ENCODE results near the gene LMAN2.

LMAN2 gene

DNA sequence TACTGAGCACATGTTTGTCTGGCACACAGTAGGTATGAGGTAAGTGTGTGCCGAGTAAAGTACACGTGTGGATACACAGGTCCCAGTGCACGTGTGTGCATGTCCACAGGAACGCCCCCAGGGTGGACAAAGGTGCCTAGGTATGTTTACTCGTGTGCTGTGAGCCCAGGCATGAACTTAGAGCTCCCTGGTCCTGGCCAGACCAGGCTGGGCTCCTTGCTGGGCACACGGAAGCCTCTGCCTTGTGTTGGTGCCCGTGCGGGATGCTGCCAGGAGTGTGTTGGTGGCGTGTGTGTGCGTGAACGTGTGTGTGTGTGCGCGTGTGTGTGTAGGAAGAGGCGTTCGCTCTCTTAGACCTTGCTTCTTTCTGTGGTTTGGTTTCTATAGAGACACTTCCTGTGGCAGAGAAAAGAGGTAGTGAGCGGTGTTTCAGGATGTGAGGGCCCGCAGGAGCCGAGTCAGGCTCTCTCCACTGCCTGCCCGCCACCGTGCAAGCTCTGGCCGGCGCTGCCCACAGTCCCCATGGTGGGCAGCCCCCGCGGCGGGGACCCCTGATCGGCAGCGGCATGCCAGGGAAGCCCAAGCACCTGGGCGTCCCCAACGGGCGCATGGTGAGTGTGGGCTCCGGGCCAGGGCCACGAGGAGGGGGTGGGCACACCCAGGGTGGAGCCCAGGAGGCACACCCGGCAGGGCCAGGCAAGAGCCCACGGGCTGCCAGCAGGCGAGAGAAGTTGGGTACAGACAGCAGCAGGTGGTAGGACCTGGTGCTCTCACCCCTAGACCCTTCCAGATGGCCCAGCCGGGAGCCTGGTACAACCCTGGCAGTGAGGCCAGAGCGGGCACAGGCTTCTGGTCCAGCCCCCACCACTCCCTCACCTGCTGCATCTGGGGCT is 6.2 kb upstream of the LMAN2 start, which contains the start of gene RGS14:
Gene RGS14 (plus strand): TSS at position 466 of the 893 bp plus-strand sequence. CDS start 101 bp downstream, at position 567.
- no peak for TF ChIP-seq EZH2 (IDR thresholded peaks at IDR 0.05; ENCODE audit: borderline replicate concordance, low read length)
- TF ChIP-seq, protein P1, sequence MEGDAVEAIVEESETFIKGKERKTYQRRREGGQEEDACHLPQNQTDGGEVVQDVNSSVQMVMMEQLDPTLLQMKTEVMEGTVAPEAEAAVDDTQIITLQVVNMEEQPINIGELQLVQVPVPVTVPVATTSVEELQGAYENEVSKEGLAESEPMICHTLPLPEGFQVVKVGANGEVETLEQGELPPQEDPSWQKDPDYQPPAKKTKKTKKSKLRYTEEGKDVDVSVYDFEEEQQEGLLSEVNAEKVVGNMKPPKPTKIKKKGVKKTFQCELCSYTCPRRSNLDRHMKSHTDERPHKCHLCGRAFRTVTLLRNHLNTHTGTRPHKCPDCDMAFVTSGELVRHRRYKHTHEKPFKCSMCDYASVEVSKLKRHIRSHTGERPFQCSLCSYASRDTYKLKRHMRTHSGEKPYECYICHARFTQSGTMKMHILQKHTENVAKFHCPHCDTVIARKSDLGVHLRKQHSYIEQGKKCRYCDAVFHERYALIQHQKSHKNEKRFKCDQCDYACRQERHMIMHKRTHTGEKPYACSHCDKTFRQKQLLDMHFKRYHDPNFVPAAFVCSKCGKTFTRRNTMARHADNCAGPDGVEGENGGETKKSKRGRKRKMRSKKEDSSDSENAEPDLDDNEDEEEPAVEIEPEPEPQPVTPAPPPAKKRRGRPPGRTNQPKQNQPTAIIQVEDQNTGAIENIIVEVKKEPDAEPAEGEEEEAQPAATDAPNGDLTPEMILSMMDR (IDR thresholded peaks at IDR 0.05; ENCODE audit: low read length): no peak
- peak within 1 kb of the TSS; percentile 72; the same call in 1 of the 2 replicates for H2AFZ ChIP-seq (ENCODE audit: low read length)

DNA sequence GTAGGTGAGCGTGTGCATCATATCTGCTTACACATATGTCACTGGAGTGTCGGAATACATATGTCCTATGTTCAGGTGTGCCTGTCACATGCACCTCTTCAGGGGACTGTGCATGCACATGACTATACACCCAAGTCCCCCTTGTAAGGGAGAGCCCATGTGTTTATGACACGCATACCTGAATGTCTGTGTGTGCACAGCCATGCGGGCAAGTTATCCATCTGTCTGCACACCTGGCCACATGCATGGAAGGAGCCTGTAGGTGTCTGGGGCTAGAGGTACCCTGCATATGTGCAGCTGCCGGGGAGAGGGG is 5.6 kb upstream of the LMAN2 start:
- no peaks in the 10 kb centered on the region for H3K27me3 ChIP-seq (ENCODE audit: insufficient read depth, low read length)
- peak overlapping the region; percentile 72; the same call in 1 of the 2 replicates for H2AFZ ChIP-seq (ENCODE audit: low read length)
- peak overlapping the region; percentile 84 for H3K27ac ChIP-seq (ENCODE audit: low read depth, low read length, poor library complexity, severe bottlenecking)
- no peaks in the 10 kb centered on the region for H3K79me2 ChIP-seq (ENCODE audit: insufficient read depth, low read length)
- H3K4me2 ChIP-seq (ENCODE audit: low read length): peak overlapping the region; percentile 81
- H3K9me2 ChIP-seq (ENCODE audit: low read depth, low read length): no peaks in the 10 kb centered on the region
- H3K4me1 ChIP-seq (ENCODE audit: insufficient read depth, low read length, severe bottlenecking): peaks cover 58% of the 10 kb centered on the region
- no peaks in the 10 kb centered on the region for H3K36me3 ChIP-seq (ENCODE audit: insufficient read depth, low read length)
- no peaks in the 10 kb centered on the region for H4K20me1 ChIP-seq (ENCODE audit: insufficient read depth, low read length)
- H3K4me3 ChIP-seq (ENCODE audit: low read depth, low read length, poor library complexity, severe bottlenecking): peak overlapping the region; percentile 70
- H3F3A ChIP-seq (ENCODE audit: insufficient read depth, low read length): no peaks in the 10 kb centered on the region
- peak overlapping the region; percentile 55; the same call in 1 of the 2 replicates for H3K9ac ChIP-seq (ENCODE audit: low read length)
- no peaks in the 10 kb centered on the region for H3K9me3 ChIP-seq (ENCODE audit: low read length)
- TF ChIP-seq, protein P1 (IDR thresholded peaks at IDR 0.05; ENCODE audit: low read length): no peak
- TF ChIP-seq EZH2 (IDR thresholded peaks at IDR 0.05; ENCODE audit: borderline replicate concordance, low read length): no peak

More for the DNA sequence above, 6.2 kb upstream of the LMAN2 start, which contains the start of gene RGS14:
- Histone ChIP-seq H3K27ac (ENCODE audit: low read depth, low read length, poor library complexity, severe bottlenecking) (peak within 1 kb of the TSS; percentile 84), H3K27me3 (ENCODE audit: insufficient read depth, low read length) (no peaks in the 10 kb centered on the region), H3K9me2 (ENCODE audit: low read depth, low read length) (no peaks in the 10 kb centered on the region), H3F3A (ENCODE audit: insufficient read depth, low read length) (no peaks in the 10 kb centered on the region), H3K9me3 (ENCODE audit: low read length) (no peaks in the 10 kb centered on the region), H4K20me1 (ENCODE audit: insufficient read depth, low read length) (no peaks in the 10 kb centered on the region), H3K79me2 (ENCODE audit: insufficient read depth, low read length) (no peaks in the 10 kb centered on the region), H3K9ac (ENCODE audit: low read length) (peak within 1 kb of the TSS; percentile 73), H3K36me3 (ENCODE audit: insufficient read depth, low read length) (no peaks in the 10 kb centered on the region), H3K4me3 (ENCODE audit: low read depth, low read length, poor library complexity, severe bottlenecking) (peak within 1 kb of the TSS; percentile 70), H3K4me2 (ENCODE audit: low read length) (peak within 1 kb of the TSS; percentile 81), H3K4me1 (ENCODE audit: insufficient read depth, low read length, severe bottlenecking) (peaks cover 60% of the 10 kb centered on the region)

DNA sequence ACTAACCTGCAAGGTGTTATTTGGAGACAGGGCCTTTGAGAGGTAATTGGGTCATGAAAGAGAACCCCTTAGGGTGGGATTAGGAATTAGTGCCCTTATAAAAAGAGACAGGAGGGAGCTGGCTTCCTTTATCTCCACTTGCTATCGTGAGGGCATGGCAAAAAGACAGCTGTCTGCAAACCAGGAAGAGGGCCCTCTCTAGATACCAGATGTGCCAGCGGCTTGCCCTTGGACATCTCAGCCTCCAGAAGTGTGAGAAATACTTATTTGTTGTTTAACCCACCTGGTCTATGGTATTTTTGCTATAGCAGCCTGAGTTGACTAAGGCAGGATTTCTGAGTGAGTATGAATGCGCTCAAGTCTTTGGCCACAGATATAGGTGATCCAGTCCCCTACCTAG is 5.3 kb upstream of the LMAN2 start:
- Histone ChIP-seq H3K9me3 (ENCODE audit: low read length) (no peaks in the 10 kb centered on the region), H4K20me1 (ENCODE audit: insufficient read depth, low read length) (no peaks in the 10 kb centered on the region), H3K9ac (ENCODE audit: low read length) (peak overlapping the region; percentile 55; the same call in 1 of the 2 replicates), H3F3A (ENCODE audit: insufficient read depth, low read length) (no peaks in the 10 kb centered on the region), H3K27ac (ENCODE audit: low read depth, low read length, poor library complexity, severe bottlenecking) (peak overlapping the region; percentile 84), H3K79me2 (ENCODE audit: insufficient read depth, low read length) (no peaks in the 10 kb centered on the region), H3K27me3 (ENCODE audit: insufficient read depth, low read length) (no peaks in the 10 kb centered on the region), H3K9me2 (ENCODE audit: low read depth, low read length) (no peaks in the 10 kb centered on the region), H3K4me1 (ENCODE audit: insufficient read depth, low read length, severe bottlenecking) (peaks cover 57% of the 10 kb centered on the region), H3K4me2 (ENCODE audit: low read length) (peak overlapping the region; percentile 81), H3K4me3 (ENCODE audit: low read depth, low read length, poor library complexity, severe bottlenecking) (peak overlapping the region; percentile 70), H2AFZ (ENCODE audit: low read length) (peak overlapping the region; percentile 72; the same call in 1 of the 2 replicates), H3K36me3 (ENCODE audit: insufficient read depth, low read length) (no peaks in the 10 kb centered on the region)
- TF ChIP-seq, protein P1 (IDR thresholded peaks at IDR 0.05; ENCODE audit: low read length): no peak
- TF ChIP-seq EZH2 (IDR thresholded peaks at IDR 0.05; ENCODE audit: borderline replicate concordance, low read length): no peak
